Stimulated activated CD4-positive, alpha-beta T cell treated with anti-CD3 and anti-CD28 coated beads, Interleukin-1b, Interleukin-23, amount 100 ng/mL, for 48 hours (primary cell): Measurements from ENCODE around the gene MDN1.
"Not testable (repeated sequence)": the region's sequence is repeated elsewhere in the genome, so short reads cannot be mapped to it uniquely, and the experiment has no call there.

Experiments
- DNase-seq: peaks from one replicate; pipeline ENCODE4 v3.0.0-alpha.2; 2020

Gene MDN1

DNA sequence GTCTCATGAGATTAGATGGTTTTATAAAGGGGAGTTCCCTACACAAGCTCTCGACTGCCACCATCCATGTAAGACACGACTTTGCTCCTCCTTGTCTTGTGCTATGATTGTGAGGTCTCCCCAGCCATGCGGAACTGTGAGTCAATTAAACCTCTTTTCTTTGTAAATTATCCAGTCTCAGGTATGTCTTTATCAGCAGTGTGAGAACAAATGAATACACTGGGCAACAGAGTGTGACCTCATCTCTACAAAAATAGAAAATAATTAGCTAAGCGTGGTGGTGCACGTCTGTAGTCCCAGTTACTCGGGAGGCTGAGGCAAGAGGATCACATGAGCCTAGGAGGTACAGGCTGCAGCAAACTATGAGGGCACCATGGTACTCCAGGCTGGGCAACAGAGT lies 51.3 kb downstream of the MDN1 start:
- no peak for DNase-seq

DNA sequence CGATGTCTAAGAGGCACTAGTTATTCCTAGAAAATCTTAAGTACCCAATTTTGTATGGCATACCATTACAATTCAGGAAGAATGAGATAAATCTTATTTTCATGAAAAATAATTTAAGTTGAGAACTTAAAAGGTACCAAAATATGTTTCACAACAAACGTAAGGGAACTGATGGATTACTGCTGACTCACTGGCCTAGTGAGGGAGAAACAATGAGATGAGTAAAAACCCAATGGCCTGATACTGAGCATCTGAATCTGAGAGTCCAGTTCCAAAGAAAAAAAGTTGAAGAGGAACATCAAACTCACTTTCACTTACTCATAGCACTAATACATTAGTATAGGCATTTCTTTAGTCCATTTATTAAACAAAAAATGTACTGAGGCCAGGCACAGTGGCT lies 56.0 kb downstream of the MDN1 start:
- DNase-seq: no peak

DNA sequence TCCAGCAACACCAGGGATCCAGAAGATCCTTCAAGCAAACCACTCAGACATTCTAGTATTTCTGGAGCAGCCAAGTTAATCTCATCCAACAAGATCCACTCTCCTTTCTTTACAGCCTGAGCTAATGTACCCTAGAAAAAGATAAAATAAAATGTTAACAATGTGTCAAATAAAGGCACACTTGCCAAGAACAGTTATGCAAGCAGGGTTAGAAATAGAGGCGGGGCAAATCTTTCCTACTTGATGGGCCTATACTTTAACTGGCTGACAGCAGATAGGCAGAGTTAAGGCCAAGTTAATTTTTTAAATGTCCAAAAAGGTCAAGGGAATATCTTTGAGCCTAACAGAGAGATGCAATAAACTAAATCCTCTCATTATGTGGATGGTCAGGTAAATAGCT lies 60.8 kb downstream of the MDN1 start:
- no peak for DNase-seq

DNA sequence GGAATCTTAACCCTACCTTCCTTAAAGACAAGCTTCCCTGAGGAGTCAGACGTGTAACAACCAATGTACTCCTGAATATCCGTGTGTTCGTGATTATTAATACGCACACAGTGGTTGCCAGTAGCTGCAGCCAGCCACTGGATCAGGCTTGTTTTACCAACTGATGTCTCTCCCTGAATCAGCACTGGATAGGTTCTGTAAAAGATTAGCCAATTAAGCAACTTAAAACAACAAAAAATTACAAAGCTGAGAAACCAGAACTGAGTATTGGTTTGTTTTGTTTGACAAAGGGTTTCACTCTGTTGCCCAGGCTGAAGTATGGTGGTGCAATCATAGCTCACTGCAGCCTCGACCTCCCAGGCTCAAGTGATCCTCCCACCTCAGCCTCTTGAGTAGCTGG lies 69.3 kb downstream of the MDN1 start:
- no peak for DNase-seq

DNA sequence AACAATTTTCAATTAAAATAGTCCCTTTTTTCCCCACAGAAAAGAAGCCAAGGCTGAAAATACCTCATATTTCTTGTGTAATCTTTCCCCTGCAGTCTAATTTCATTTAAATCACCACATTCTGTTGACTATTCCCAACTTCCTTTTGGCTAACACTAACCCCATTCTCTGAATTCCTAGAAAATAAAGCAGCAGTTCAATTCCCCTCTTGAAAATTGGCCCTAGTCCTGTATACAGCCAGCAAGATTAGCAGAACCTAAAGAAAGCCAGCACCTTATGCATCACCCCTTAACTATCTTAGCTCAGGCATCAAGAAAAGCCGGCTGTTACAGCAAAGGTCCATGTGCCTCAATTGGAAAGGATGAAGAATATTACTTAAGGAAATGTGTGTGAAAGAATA lies 69.7 kb downstream of the MDN1 start:
- DNase-seq: no peak

DNA sequence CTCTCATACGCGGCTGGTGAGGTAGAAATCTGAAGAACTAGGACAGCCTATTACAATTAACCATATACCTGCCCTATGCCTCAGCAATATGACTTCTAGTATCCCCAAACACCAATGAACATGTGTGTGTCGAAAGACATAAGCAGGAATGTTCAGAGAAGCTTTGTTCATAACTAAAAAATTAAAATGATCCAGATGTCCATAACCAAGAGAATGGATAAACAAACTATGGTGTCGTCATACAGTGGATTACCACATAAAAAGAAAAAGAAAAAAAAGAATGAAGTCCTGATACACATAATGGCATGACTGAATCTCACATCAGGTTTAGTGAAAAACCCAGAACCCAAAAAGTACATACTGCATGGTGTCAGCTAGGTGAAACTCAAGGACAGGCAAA lies 73.9 kb downstream of the MDN1 start:
- no peak for DNase-seq

DNA sequence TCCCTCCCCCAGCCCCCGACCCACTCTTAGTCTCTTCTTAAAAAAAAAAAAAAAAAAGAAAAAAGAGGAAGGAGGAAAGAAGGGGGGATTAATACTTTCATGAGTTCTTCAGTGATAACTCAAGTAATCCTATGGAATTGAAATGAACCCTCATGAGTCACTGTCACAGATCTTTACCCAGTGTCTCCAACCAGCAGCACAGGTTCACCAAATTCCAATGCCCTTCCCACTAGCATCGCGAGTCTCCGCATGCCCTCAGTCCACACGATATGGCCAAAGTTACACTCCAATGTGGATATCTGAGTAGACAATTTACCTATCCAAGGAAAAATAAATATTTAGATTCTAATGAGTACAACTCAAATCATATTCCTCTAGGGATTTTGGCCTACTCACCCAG lies 74.5 kb downstream of the MDN1 start:
- DNase-seq: no peak

DNA sequence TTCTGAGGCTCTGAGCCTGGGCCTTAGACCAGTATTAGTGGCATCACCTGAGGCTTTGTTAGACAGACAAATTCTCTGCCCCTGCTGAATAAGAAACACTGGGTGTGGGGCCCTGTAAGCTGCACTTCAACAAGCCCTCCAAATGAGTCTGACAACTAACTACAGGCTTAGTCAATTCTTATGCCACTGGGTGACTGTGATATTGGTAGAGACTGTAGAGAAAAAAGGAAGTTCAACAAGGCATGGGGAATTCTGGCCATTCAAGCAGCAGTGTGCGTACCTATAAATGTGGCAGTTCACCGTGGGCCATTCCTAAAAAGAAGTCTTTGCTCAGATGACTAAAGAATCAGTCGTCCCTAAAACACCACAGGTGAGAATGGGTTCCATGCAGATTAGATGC lies 82.7 kb downstream of the MDN1 start:
- no peak for DNase-seq

DNA sequence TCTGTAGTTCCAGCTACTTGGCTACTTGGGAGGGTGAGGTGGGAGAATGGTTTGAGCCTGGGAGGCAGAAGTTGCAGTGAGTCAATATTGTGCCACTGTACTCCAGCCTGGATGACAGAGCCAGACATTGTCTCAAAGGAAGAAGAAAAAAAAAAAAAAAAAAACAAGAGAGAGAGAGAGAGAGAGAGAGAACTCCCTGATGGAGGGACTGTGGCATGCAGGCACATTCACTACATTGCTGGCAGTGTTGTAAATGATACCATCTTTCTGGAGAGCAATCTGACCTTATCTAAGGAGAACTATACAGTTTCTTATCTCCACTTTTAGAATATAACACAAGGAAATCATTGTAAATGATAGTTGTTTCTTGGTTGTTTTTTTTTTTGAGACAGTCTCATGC lies 85.1 kb downstream of the MDN1 start:
- no peak for DNase-seq

DNA sequence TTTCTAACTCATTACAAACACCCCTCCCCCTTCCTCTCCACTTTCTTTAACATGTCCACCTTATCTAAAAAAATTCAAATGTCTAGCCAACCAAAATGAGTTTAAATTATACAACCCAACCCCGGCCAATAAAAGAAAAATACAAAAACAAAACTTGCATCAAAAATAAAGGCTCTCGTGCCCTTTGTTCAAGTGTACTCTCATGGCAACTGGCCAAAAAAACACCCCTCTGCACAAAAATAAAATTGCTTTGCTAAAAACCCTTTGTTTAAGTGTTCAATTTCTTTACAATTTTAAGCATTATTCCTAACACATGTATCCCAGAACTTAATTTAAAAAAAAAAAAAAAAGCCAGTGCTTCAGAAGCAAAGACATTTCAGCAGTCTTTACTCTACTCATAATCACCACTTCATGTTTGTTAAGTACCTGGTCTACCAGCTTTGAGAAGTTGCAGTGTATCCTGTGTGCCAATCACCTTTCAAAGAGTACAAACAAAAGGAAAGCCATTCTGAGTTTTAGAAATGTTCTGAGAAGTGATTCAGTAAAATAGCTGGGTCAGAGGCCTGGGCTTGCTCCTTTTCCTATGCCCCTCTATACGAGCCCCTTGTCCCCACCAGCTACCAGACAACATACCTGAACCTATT lies 87.5 kb downstream of the MDN1 start:
- no peak for DNase-seq

DNA sequence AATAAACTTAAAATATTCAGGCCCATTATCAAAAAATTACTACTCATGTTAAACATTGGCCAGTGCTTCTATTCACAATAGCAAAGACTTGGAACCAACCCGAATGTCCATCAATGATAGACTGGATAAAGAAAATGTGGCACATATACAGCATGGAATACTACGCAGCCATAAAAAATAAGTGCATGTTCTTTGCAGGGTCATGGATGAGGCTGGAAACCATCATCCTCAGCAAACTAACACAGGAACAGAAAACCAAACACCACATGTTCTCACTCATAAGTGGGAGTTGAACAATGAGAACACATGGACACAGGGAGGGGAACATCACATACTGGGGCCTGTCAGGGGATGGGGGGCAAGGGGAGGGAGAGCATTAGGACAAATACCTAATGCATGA lies 88.3 kb downstream of the MDN1 start:
- DNase-seq: not testable (repeated sequence)

DNA sequence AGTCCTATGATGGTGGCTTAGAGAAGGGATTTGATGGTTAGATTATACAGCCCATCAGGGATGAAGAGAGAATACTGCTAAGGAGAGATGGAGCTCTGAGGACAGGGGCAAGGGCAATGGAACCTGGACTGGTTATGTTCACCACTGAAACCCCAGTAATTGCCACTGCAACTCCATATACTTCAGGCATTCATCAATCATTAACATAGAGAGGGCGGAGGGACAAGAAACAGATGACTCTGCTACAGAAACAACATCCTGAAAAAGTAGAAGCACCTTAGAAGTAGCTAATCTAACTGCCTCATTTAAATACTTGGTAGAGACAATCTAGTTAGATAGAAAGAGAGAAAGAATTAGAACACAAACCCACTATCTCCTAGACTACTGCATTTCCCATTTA lies 89.8 kb downstream of the MDN1 start:
- DNase-seq: no peak

DNA sequence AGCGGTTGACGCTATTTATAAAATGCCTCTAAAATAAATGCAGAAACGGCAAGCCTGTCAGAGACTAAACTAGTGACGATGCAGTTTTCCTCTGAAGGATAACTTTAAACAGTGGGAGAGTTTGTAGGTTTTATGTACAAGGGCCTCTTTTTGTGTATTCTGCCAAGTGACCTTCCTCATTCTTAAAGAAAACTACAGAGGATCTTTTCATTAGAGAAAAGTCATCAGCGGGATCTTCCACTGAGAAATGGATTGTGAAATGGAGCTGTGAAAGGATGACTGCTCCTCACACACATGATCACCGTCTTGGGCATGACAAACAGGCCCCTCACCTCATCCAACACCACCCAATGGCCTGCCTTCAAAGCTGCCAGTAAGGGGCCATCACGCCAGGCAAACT lies 92.1 kb downstream of the MDN1 start:
- no peak for DNase-seq

DNA sequence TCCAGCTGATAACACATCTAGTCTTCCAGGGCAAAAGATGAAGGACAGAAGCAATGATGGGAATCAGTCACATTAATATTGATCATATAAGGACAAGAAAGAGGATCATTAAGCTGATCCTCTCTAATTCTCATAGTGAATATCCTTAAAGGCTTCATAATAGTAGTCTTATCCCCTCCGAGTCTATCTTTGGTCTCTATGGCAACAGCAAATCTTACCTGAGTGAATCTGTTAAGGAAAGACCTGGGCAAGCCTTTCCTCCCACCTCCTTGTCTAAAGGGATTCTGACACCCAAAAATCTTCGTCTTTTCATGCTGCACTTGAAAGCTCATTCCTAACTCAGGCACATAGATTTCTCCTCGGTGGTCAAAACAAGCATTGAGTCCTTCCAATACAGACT lies 94.6 kb downstream of the MDN1 start:
- no peak for DNase-seq

DNA sequence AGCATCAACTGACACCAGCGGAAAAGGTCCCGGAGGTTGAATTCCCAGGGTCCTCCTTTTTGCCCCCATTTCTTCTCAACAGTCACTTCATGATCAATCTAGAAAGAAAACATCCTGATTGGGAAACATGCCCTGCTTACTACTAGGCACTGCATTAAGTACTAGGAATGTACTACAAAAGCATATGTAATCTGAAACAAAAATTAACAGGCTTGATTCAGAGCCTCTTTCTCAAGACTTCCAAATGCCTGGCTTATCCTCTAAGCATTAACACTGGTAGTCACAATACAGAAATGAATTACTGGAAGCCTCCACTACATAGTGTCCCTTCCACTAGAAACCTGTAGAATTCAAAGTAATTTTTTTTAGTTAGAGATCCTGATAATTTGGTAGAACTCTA lies 96.5 kb downstream of the MDN1 start:
- no peak for DNase-seq

DNA sequence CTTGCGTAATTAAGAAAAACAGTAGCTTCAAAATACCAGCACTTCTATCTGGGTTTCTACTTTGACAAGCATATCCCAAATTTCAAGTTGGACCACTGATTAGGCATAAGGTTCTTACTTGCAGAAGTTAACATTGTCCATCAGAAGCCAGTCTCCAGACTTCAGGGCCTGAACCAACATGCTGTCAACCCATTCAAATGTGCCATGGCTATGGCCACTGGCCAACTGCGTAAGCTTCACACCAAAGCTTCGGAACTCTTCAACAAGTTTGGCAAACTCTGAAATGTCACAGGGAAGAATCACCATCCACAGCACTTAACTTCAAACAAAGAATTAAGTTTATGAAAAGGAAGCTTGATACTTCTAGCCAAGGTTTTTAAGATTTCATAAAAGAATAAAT lies 103.1 kb downstream of the MDN1 start:
- no peak for DNase-seq

DNA sequence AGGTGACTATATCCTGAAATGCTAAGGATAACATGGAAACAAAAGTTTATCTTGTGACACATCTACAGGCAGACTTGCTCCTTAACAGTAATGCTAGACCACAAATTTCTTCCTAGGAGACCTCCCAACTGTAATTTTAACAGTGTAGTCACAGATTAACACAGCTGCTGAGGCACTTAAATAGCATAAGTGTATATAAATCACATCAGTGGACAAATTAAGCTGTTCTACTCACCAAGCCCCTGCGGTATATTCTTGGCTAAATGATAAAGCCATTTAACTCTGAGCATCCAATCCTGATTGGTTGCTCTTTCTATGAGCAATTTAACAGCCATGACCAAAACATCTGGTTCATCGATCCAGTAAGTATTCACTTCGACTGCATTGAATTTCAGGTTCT lies 107.8 kb downstream of the MDN1 start:
- DNase-seq: no peak

DNA sequence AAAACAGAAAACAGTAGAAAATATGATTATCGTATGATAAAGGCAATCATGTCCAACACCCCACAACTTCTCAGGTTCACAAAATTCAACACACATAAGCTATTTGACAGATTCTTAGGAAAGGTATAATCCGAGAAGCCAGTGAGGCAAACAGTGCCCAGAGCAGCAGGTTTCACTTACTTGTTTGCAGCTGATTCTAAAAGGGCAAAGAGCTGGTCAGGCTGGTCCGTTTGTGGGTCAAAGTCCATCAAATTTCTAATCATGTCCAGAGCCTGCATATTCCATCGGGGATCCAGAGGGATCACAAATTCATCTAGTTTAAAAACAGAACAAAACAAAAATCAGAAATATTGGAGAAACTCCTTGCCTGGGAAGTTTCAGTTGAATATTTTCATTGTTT lies 111.3 kb downstream of the MDN1 start:
- DNase-seq: no peak

DNA sequence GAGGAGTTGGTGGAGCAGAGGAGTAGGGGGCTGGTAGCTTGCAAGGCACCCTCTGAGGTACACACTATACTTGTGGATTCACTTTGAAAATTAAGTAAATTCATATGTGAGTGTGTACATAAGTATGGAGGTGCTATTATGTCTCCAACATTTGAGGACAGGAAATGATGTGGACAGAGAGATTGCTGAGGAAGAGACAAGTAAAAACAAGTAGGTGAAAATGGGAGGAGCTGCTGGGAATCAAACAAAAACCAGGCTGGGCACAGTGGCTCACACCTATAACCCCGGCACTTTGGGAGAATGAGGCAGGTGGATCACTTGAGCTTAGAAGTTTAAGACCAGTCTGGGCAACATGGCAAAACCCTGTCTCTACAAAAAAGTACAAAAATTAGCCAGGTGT lies 111.8 kb downstream of the MDN1 start:
- DNase-seq: no peak

DNA sequence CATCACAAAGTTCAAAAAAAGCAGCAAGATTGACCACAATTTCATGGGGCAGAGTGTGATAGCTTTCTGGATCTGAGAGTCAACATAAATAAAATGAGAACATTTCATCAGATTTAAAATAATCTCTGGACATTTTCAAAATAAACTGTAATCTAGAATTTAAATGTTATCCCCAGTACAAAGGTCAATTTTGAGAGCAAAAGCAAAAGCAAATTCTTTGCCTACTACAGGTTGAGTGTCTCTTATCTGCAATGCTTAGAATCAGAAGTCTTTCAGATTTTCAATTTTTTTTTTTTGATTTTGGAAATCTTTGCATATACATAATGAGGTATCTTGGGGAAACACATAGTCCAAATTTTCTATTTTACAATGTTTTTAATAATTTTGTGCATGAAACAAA lies 113.5 kb downstream of the MDN1 start:
- DNase-seq: no peak

DNA sequence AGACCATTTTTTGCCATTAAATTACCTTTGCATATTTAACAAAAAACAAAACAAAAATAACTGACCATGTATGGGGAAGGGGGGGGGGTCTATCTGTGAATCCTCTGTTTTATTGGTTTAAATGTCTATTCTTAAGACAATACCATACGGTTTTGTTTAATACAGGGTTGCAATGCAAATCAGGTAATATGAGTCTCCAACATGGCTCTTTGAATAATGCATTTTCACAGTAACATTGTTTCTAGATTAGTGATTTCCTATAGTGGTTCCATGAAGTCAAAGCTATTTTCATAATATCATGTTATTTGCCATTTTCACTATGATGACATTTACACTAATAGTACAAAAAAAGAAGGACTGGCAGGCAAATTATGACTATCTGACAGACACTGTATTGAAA lies 116.3 kb downstream of the MDN1 start:
- no peak for DNase-seq

DNA sequence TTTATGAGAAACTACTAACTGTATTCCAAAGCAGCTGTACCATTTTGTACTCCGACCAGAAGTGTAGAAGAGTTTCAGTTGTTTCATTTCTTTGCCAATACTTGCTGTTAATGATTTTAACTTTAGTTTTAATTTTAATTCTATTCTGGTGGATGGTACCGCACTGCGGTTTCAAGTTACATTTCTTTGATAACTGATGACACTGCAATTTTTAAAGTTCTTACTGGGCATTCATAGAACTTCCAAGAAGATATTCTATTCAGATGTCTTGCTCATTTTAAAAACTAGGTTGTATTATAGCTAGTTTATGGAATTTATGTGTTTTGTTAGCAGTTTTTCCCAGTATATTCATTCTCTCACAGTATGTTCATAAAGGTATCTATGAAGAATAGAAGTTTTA lies 117.2 kb downstream of the MDN1 start:
- no peak for DNase-seq

DNA sequence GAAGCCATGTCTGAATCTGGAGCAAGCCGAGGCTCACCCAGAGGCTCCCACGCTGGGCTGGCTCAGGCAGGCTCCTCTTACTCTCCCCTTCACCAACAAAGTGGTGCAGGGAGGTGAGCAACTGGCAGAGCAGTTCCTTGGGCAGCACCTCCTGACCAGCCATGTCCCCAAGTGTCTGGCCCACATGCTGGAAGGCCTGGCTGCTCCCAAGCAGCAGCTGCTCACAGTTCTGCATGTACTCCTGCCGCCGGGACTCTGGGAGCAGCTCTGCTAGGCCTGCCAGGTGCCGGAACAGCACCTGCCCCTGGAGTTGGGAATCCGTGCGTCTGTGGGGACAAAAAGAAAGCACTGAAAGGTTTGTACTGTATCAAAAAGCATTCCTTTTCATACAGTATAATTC lies 123.9 kb downstream of the MDN1 start:
- no peak for DNase-seq

DNA sequence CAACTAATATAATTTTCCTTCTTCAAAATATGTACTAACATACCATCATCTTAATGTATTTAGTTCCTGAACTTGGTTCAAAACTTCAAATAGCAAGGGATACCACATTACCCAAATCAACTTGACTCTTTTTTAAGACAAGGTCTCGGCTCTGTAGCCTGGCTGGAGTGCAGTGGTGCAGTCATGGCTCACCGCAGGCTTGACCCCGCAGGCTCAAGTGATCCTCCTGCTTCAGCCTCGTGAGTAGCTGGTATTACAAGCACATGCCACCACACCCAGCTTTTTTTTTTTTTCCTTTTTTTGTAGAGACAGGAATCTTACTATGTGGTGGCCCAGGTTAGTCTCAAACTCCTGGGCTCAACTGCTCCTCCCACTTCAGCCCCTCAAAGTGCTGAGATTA lies 125.2 kb downstream of the MDN1 start:
- DNase-seq: no peak

DNA sequence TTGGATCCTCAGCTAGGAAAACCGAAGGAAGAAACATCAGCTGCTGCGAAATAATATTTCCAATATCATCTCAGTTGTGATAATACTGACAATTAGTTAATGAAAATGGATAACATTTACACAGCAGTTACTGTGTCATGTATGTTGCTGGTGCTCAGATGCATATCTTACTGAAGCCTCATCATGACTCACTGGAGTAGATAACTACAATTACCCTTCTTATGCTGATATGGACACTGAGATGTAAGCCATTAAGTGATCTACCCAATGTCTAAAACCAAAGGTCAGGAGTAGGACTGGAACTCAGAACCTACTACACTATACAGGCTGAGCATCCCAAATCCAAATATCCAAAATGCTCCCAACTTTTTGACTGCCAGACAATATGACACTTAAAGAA lies 126.4 kb downstream of the MDN1 start:
- no peak for DNase-seq

DNA sequence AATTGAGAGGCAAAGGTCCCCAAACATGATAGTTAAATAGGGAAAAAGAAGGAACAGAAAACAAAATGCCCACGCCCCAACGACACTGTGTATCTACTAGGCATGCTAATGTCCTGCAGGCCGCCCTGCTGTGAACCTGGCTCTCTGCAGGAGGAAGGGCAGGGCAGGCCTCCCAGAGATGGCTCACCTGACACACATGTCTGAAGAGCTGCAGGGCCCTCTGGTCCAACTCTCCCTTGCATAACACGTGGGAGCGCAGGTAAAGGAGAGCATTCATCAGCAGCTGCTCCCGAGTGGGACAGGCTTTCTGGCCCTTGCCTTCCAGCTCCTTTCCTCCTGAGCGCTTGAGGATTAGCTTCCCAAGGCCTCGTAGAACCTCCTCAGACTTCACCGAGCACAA lies 127.3 kb downstream of the MDN1 start:
- DNase-seq: no peak
